Endothelial cell (in vitro differentiated cells): ENCODE results near the gene RECQL. TPM values are rescaled to one million over a fixed set of nuclear protein-coding genes. Genes with fewer than 3 reads are reported as not detected.

Experiments used
- DNase-seq: peaks from one replicate; pipeline ENCODE4 v3.0.0; 2021; ENCODE audit warnings: low spot score
- H3K27ac Mint-ChIP-seq: one replicate; pipeline ENCODE4 v1.8.0; 2021; ENCODE audit warnings: mixed read lengths, inconsistent platforms; ENCODE audit not compliant: unreplicated experiment
- H3K27me3 Mint-ChIP-seq: one replicate; pipeline ENCODE4 v1.8.0; 2021; ENCODE audit warnings: mild to moderate bottlenecking, moderate library complexity, mixed read lengths, inconsistent platforms; ENCODE audit not compliant: unreplicated experiment
- H3K36me3 Mint-ChIP-seq: one replicate; pipeline ENCODE4 v1.8.0; 2021; ENCODE audit warnings: mild to moderate bottlenecking, low read depth, mixed read lengths, inconsistent platforms; ENCODE audit not compliant: unreplicated experiment
- H3K4me1 Mint-ChIP-seq: one replicate; pipeline ENCODE4 v1.8.0; 2021; ENCODE audit warnings: mild to moderate bottlenecking, mixed read lengths, inconsistent platforms; ENCODE audit not compliant: unreplicated experiment
- H3K4me3 Mint-ChIP-seq: one replicate; pipeline ENCODE4 v1.8.0; 2021; ENCODE audit warnings: mild to moderate bottlenecking, mixed read lengths, inconsistent platforms; ENCODE audit not compliant: unreplicated experiment
- H3K9me3 Mint-ChIP-seq: one replicate; pipeline ENCODE4 v1.8.0; 2021; ENCODE audit warnings: mixed read lengths, inconsistent platforms; ENCODE audit not compliant: unreplicated experiment
- CTCF ChIP-seq: fragments of 200-600 bp; sonication (generic); IDR thresholded peaks from one replicate; pipeline ENCODE4 v1.5.0; 2021; ENCODE audit warnings: antibody characterized with exemption; ENCODE audit not compliant: unreplicated experiment
- total RNA-seq: library from RNA; stranded (reverse); fragmentation: NEBNext Ultra II Directional; extraction: Animal tissue kit (Norgen Biotek cat#: 25700); gene quantifications from one replicate; pipeline ENCODE4 v1.2.1, GENCODE V29; 2021; ENCODE audit not compliant: unreplicated experiment

The RECQL gene
- total RNA-seq, 1 donor from 2014 or later: 40.7 TPM

GRCh38 chr12:21485998-21486397, 15.4 kb downstream of the RECQL start:
- no peak for TF ChIP-seq CTCF
- no peaks in the 10 kb centered on the region for H3K4me1 Mint-ChIP-seq
- H3K27me3 Mint-ChIP-seq: no peaks in the 10 kb centered on the region
- no peak for DNase-seq
- H3K9me3 Mint-ChIP-seq: no peaks in the 10 kb centered on the region
- H3K36me3 Mint-ChIP-seq: peaks cover 18% of the 10 kb centered on the region
- H3K27ac Mint-ChIP-seq: no peak overlapping the region
- H3K4me3 Mint-ChIP-seq: no peak overlapping the region

- no peak for DNase-seq
- Mint-ChIP-seq H3K27ac (no peak overlapping the region), H3K4me3 (no peak overlapping the region), H3K36me3 (peaks cover 7% of the 10 kb centered on the region), H3K9me3 (no peaks in the 10 kb centered on the region), H3K4me1 (no peaks in the 10 kb centered on the region), H3K27me3 (no peaks in the 10 kb centered on the region)
- TF ChIP-seq CTCF: no peak
Measured at GRCh38 chr12:21483531-21483930, 17.9 kb downstream of the RECQL start.

GRCh38 chr12:21478756-21479455, 22.5 kb downstream of the RECQL start:
- no peaks in the 10 kb centered on the region for H3K4me1 Mint-ChIP-seq
- no peaks in the 10 kb centered on the region for H3K27me3 Mint-ChIP-seq
- no peaks in the 10 kb centered on the region for H3K9me3 Mint-ChIP-seq
- H3K4me3 Mint-ChIP-seq: no peak overlapping the region
- DNase-seq: no peak
- peaks cover 4% of the 10 kb centered on the region for H3K36me3 Mint-ChIP-seq
- H3K27ac Mint-ChIP-seq: no peak overlapping the region
- no peak for TF ChIP-seq CTCF

- Mint-ChIP-seq H3K4me1 (no peaks in the 10 kb centered on the region), H3K27me3 (no peaks in the 10 kb centered on the region), H3K27ac (no peak overlapping the region), H3K4me3 (no peak overlapping the region), H3K36me3 (peaks cover 10% of the 10 kb centered on the region), H3K9me3 (no peaks in the 10 kb centered on the region)
- no peak for TF ChIP-seq CTCF
- DNase-seq: no peak
Measured at GRCh38 chr12:21476949-21477348, 24.5 kb downstream of the RECQL start.

- Mint-ChIP-seq H3K4me1 (no peaks in the 10 kb centered on the region), H3K9me3 (no peaks in the 10 kb centered on the region), H3K27ac (no peak overlapping the region), H3K36me3 (peaks cover 10% of the 10 kb centered on the region), H3K4me3 (no peak overlapping the region), H3K27me3 (no peaks in the 10 kb centered on the region)
- no peak for TF ChIP-seq CTCF
- DNase-seq: no peak
Measured at GRCh38 chr12:21475552-21475951, 25.9 kb downstream of the RECQL start.
